GM19043 (cell line): Measurements from ENCODE around the gene NAA38.

Experiments used
- ATAC-seq: cut with Tn5 transposase; IDR thresholded peaks from one replicate; pipeline ENCODE4 v1.9.1; 2021; ENCODE audit warnings: low read depth; ENCODE audit not compliant: unreplicated experiment

NAA38 gene

GRCh38 chr17:7842380-7843256 is 14.7 kb downstream of the NAA38 start:
- ATAC-seq, result no peak

- ATAC-seq, result no peak
These were observed 15.4 kb downstream of the NAA38 start for GRCh38 chr17:7841915-7842379.

GRCh38 chr17:7841396-7841914 is 15.9 kb downstream of the NAA38 start:
- ATAC-seq, result no peak

- ATAC-seq, result no peak
These were observed 16.5 kb downstream of the NAA38 start for GRCh38 chr17:7840875-7841274.

DNA sequence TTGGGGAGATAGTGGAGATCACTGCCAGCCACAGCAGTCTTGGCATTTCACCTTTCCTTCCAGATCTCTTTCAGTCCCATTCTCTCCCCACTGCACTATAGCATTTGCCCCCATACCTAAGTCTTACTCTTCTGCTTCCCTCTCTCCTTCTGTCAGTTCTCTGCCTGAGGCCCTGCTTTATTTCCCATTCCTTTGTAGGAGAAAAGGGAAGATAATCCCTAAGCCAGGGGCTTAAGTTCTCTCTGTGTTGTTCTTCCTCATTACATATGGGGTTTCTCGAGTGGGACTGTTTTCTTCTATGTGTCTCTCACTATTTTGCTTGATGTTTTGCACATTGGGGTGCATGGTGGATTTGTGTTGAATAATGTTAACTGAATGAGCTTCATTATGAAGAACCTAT is 16.9 kb downstream of the NAA38 start:
- ATAC-seq, result no peak

GRCh38 chr17:7839876-7840261 is 17.5 kb downstream of the NAA38 start:
- ATAC-seq, result no peak

DNA sequence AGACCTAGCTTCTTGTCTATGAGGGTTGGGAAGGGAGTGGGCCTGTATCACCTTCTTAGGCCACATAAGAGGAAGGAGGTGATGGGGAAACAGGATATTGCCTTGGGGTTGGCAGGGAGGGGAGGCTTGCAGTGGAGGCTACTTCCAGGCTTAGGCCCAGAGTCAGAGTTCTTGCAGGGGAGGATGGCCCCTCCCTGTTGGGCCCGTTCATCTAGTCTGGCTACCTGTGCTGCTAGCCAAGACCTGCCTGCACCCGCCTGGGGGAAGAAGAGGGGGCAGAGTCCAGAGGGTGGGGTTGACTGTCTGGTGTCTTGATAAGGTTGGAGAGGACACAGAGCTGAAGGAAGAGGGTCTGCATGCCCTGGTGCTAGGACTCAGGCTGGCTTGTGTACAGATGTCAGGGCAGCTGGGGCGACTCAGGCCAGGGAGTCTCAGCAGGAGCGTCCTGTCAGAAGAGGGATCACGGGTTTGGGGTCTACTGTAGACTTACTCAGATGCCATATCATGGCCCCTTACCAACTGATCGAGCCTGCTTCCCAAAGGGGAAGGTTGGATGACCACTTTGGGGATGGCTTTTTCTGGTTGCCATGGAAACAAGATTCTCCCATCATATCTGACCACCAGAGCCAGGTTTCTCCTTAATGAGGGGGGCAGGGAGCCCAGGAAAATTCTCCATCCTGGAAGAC is 18.0 kb downstream of the NAA38 start:
- ATAC-seq, result no peak

GRCh38 chr17:7838090-7839075 is 19.0 kb downstream of the NAA38 start:
- no peak for ATAC-seq

DNA sequence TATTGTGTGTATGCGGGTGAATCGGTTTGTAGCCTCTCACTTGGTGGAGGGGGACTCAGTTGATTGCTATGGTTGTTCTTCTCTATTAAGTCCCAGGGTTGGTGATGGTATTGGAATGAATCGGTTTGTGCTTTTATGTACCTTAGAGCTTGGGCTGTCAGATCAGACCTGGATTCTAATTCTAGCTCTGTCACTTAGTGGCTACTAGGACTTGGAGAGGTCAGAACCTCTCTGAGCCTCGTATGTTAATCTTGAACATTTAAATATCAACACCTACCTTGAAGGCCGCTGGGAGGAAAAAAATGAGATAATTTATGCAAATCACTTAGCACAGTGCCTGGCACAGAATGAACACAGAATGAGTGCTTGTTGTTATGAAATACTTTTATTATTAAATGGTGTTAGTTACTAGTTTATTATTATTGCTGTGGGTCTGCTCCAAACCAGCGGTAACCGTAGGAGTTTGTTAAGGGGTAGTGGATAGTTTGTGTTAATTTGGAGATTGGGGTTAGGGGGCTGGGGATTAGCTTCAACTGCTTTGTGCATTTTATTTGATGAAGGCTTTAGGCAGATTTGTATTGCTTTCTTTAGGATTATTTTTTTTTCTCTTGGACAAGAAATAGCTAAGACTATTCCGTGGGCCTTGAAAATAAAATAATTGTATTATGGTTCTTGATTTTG is 19.8 kb downstream of the NAA38 start:
- no peak for ATAC-seq

GRCh38 chr17:7836596-7837407 is 20.6 kb downstream of the NAA38 start:
- no peak for ATAC-seq

DNA sequence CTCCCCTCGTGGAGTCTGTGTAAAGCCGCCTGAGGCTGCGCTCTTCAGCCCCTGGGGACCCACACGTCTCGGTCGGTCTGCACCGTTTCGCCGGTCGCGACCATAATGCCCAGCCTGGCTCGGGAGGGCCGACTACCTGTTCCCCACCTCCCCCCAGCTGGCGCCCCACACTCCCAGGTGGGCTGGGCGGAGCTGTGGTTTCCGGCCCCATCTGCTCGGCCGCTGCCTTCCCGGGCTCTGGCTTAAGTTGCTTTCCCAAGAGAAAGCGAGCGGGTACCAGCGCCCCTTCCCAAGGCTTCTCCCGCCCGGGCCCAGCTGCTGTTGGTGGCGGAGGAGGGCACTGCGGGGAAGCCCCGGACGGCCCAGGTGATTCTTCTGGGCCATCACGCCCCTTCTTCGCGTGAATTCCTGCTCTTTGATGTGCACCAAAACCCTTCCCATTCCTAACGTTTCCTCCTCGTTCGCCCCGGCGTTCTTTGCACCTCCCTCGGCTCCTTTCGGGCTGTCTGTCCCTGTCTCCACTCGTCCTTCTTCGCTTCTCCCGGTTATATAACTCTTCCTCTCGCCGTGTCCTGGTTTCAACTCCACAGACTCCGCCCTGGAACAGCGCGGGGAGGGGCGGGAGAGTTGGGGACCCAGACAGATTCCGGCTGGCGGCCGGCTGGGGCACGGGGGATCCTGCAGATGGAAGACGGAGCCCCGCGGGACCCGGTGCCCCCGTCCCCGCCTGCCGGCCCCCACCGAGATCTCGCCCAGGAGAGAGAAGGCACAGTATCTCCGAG is 21.4 kb downstream of the NAA38 start:
- ATAC-seq, result no peak

DNA sequence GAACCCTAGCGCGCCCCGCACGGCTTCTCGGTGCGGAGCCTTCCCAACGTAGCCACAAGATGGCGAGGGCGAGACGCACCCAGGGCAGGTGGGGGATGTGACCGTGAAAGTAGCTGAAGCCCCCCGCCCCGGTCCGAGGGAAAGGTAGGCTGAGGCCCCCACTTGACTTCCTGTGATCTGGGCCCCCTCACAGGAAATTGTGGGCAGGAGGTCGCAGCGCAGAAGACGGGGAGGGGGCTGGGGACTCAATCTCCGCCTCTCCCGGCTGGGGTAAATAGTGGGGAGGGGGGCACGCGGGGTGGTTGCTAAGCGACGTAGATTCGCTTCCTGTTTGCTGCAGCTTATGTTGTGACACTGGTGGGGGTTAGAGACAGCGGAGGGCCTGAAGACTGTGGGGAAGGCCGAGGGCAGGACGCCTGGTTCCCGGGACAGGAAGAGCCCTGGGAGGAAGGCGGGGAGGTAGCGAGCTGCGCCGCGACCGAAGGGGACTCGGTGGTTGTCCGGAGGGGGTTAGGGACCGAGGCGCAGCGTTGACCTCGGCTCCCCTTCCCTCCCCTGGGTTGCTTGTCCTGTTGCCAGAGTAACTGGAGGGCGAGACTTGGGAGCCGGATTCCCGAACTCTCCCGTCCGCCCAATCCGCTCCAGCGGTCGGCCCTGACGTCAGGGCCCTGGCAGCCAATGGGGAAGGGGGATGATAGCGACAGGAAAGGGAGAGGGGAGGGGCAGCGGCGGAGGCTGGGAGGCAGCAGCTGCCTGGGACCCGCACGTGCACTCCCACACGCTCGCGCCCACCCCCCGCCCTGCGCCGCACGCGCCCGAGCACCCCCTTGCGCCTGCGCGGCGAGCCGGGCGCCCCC is 22.2 kb downstream of the NAA38 start:
- no peak for ATAC-seq

- ATAC-seq, result no peak
These were observed 22.8 kb downstream of the NAA38 start for GRCh38 chr17:7834542-7834956.

DNA sequence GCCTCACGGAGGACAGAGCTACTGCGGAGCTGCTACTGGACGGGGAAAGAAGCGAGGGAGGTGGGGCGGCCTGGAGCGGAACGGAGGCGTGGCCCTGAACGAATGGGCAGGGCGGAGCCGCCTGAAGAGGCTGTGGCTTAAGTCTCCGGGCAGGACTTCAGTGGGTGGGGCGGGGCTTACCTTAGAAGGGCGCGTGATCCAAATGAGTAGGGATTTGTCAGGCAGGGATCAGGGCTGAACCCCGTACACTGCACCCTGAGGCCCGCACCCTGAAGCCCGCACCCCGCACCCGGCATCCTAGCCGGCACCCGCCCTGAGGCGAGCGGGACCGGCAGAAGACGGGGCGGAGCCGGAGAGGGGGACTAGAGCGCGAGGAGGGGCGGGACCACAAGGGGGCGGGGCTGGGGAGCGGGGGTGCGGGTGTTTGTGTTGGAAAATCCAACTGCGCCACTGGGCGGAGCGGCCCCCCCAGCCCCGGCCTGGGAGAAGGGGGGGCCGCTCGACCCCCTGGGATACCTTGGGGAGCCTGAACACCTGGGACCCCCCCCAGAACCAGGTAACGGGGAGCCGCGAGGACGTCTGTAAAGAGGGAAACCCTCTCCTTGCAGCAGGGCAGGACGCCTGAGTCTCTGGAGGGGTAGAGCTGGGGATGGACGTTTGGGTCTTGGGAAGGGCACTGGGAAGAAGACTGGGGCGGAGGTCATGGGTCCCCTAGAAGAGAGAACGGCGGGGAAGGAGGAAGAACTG is 23.4 kb downstream of the NAA38 start, which contains the start of gene KDM6B:
Gene KDM6B, plus strand, starts transcription at position 423 of the 747 bp plus-strand sequence. CDS start 11,338 bp downstream, outside the sequence.
- ATAC-seq, result peak; percentile 44

DNA sequence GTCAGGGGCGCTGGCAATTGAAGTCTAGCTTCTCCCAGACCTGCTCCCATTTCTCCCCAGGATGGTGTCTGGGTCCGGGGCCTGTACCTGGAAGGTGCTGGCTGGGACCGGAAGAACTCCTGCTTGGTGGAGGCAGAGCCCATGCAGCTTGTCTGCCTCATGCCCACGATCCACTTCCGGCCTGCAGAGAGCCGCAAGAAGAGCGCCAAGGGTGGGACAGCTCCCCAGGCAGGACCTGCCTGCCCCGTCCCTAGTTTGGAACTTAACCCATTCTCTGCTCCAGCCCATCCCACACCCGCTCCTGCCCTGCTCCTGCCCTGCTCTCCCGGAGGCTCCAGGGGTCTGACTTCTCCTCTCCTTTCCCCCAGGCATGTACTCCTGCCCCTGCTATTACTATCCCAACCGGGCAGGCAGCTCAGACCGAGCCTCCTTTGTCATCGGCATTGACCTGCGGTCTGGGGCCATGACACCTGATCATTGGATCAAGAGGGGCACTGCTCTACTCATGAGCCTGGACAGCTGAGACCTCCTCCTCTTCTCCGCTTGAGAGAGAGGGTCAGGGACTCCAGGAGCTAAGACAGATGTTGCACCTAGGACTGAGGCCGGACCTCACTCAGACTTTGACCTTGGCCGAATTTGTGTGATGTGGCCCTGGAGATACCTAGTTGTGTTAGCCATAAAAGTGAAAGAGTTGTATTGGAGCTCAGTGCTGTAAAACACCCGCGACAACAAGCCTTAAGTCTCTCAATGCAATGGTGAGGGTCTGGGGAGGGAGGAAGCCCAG is 24.2 kb downstream of the NAA38 start:
- ATAC-seq, result no peak

- no peak for ATAC-seq
These were observed 24.9 kb downstream of the NAA38 start for GRCh38 chr17:7832431-7832830.
